NCI-H1092 treated with DMSO at 0.1 percent for 48 hours (cell line): ENCODE measurements around the gene RAB6A.
A peak's percentile ranks its signal among the peaks of the same experiment; 100 is the strongest.
"Not testable (repeated sequence)": the region's sequence is repeated elsewhere in the genome, so short reads cannot be mapped to it uniquely, and the experiment has no call there.

Experiments
- DNase-seq: peaks from one replicate; lab custom pipeline; 2025; lab: John Stamatoyannopoulos, UW

The RAB6A gene

GRCh38 chr11:73760679-73761402, at the start of gene RAB6A:
RAB6A (minus strand) TSS chr11:73761074; CDS start chr11:73760635, 439 bp downstream.
- DNase-seq = peak; percentile 100

DNA sequence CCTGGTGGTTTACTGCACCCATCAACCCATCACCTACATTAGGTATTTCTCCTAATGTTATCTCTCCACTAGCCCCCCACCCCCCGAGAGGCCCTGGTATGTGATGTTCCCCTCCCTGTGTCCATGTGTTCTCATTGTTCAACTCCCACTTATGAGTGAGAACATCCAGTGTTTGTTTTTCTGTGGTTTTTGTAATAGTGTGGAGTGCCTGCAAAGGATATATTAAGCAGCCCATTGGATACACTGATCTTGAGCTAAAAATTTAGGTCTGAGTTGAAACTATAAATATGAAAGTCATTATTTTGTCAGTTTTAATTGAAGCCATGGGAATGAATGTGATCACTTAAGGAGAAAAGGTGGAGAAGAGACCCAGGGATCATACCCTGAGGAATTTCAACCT, 49.8 kb upstream of the RAB6A start:
- DNase-seq = no peak

GRCh38 chr11:73808052-73808451, 47.2 kb upstream of the RAB6A start:
- DNase-seq = no peak

DNA sequence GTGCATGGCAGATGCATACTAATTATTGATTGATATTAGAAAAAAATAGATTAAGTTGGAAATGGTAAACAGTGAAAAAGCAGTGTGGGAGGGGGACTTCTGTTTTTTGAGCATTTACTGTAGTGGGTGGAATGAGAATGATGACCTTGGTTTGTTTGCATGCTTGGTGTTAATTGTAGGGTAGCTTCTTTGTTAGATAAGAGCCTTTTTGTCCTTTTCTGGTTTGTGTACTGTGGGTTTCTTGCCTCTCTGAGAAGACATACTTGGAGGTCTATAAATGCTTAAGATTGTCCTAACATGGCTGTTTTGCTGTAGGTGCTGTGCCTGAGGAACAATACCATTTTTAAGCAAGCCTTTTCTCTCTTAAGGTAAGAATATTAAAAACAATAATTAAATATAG, 43.8 kb upstream of the RAB6A start:
- DNase-seq = no peak

- DNase-seq = no peak
These were observed 40.3 kb upstream of the RAB6A start for GRCh38 chr11:73801136-73801535.

DNA sequence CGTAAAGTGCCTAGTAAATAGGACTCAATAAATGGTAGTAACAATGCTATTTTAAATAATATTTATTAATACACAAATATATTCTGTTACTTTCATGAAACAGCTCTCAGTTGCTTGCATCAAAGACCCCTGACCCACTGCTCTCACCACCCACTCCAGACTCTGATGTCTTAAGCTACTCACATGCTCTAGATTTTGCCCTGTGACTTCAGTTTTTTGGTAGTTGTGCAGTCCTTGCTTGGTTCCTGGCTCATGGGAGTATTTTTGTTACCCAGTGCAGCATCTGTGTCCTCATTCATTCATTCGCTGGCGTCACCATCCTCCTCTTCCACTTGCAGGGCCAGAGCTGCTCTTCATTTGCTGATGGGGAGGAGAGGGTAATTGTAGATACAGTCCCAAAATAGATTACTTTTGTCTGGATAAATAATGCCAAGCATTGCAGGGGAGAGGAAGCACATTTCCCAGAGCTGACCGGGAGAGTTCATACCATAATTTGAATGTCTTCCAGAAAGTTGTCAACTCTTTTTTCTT, 39.5 kb upstream of the RAB6A start:
- no peak for DNase-seq

DNA sequence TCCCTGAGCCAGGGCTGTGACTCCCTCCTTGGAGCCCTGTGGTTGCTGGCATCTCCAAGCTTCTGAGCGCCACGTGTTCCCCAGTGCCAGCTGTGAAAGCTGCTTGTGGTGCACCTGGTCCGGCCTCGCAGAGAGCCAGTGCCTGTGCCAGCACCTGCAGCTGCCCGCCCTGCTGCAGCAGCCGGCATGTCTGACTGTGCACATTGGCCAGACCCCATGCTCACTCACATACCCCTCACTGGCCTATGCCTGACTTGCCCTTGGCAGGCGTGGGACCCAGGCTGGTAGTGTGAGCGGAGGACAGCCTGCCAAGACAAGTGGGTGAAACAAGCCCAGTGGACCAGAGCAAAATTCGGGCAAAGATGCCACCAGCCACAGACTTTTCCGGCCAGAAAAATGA, 36.6 kb upstream of the RAB6A start:
- peak; percentile 34 for DNase-seq

- DNase-seq = no peak
These were observed 35.2 kb upstream of the RAB6A start for GRCh38 chr11:73795925-73796632.

GRCh38 chr11:73792584-73792983, 31.7 kb upstream of the RAB6A start:
- DNase-seq = no peak

DNA sequence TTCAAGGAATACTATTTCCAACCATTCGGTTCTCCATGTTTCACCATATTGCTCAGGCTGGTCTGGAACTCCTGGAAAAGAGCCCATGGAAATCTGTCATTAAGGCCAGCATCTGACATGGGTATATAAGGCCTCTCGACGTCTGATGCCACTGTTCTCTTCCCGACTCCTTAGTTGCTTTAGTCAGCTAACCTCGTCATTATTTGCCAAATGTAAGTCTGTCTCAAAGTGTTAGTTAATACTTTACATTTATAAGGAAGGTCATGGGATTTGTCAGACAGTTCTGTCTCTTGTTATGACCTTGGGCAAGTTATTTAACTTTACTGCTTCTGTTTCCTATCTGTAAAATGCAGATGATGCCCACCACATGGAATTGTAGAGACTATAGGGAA, 28.4 kb upstream of the RAB6A start:
- DNase-seq = no peak

DNA sequence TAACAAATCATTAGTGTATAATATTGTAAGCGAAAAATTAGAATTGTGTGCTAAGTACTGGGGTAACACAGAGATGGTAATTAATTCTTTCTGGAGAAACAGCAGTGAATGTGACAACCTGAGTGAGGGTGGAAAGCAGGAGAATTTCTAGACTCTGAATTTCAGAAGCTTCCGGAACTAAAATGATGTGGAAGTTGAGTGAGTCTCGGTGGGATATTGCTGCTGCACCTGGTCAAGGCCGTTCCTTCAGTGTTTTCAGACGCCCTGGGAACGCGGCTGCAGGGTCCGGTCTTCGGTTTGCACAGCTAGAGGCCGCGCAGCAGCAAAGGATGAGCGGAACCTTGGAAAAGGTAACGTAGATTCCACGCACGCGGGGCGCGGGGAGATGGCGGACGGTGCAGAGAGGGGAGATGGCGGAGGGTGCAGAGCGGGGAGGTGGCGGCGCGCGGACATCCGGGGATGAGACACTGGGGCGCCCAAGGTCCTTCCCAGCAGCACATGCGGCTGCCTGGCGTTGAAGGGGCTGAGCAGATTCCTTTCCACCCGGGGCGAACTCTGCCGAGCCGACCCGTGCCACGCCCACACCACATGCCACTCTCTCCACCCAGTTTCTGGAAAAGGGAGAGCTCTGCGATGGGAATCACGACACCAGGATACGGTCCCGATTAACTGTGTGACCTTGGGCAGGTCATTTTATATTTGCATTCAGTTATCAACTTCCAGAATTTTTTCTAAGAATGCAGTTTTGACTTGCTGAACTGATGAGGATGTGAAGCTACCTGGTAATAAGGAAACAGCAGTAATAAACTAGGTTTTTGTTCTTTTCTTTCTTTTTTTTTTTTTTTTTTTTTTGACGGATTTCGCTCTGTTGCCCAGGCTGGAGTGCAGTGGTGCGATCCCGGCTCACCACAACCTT, 27.0 kb upstream of the RAB6A start, which contains the start of gene MRPL48:
Gene MRPL48 (plus strand): TSS at position 232 of the 916 bp plus-strand sequence. CDS start 98 bp downstream, at position 330.
- DNase-seq = peak; percentile 96

DNA sequence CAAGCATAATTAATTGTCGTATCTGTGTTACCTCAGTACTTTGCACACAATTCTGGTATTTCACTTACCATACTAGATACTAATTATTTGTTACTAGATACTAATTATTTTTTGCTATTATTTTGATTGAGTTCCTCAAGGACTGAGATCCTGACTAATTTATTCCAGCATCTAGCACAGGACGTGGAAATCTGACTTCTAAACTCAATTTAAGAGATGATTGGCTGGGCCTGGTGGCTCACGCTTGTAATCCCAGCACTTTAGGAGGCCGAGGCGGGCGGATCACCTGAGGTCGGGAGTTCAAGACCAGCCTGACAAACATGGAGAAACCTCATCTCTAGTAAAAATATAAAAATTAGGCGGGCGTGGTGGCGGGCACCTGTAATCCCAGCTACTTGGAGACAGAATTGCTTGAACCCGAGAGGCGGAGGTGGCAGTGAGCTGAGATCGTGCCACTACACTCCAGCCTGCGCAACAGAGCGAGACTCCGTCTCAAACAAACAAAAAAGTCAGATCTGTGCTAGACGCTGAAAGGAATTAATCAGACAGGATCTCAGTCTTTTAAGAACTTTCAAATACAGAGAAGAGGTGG, 26.3 kb upstream of the RAB6A start:
- DNase-seq = no peak

- not testable (repeated sequence) for DNase-seq
These were observed 24.6 kb upstream of the RAB6A start for GRCh38 chr11:73785467-73785866.

DNA sequence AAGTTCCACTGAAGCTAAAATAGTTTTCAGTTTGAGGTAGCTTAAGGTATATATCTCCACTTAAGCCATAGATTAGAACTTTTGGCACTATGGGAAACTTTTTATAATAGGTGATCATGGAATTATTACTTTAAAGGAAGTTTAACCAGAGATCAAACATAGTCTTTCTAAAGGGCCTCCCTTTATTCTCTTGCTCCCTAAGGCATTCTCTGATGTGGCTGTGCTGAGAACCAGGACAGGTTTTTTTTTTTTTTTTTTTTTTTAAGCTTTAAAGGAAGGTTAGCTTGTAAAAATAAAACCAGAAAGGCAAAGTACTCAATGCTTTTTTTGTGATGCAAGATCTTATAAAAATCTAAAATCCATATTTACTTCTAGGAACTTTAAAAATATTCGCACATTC, 23.9 kb upstream of the RAB6A start:
- DNase-seq = no peak

GRCh38 chr11:73784080-73784634, 23.3 kb upstream of the RAB6A start:
- no peak for DNase-seq

GRCh38 chr11:73783483-73784020, 22.7 kb upstream of the RAB6A start:
- no peak for DNase-seq

DNA sequence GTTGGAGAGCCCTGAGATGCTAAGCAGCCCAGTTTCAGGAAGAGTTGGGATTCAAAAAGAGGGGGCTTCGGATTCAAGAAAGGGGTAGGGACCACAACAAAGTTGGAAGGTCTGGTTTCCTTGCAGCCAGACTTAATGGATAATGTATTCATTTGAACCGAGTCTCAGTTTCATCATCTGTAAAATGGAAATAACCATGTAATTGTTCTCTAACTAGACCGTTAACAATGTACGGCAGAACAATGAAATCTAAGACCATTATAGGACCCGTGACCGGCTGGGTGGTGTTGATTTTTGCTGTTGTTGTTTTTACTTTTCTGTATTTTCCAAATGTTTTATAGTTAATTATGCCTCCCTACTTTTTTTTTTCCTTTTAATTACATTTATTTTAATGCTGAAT, 20.4 kb upstream of the RAB6A start:
- DNase-seq = no peak

- peak; percentile 100 for DNase-seq
These were observed 18.4 kb upstream of the RAB6A start for GRCh38 chr11:73779084-73779902.

GRCh38 chr11:73770811-73771210, 9.9 kb upstream of the RAB6A start:
- DNase-seq = not testable (repeated sequence)

DNA sequence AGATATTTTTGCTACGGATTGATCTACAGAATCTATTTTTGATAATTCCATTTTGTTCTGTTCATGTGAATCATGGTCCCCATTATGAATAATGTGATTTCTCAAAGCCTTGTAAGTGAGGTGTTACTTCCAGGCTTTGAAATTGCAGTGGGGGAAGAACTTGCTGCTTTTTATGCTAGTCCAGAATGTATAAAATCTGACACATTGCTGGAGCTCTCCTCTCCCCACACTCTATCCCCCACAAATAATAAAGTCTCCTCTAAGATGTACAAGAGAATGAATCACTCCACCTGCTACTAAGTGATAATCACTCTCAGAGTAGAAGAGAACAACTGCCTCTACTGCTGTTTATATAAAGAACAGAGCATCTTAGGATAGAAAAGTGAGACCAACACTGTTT, 5.9 kb upstream of the RAB6A start:
- DNase-seq = no peak
